Endothelial cell of umbilical vein (primary cell): ENCODE data around the gene FMN1. TPM values are rescaled to one million over a fixed set of nuclear protein-coding genes. Genes with fewer than 3 reads are reported as not detected.

ENCODE experiments used
- BruUV-seq: library from RNA; stranded (reverse); fragments of 400-500 nt; replicated peaks from 2 replicates; lab custom pipeline; 2021; lab: Mats Ljungman, UMichigan
- CTCF ChIA-PET: fragments of 300-600, 350-600 bp; sonication (Branson Sonifier 250); formaldehyde crosslinking; loops from one replicate; lab custom pipeline; 2021; ENCODE audit warnings: antibody characterized with exemption, inconsistent platforms; lab: Charles Lee
- POLR2A ChIA-PET: fragments of 300-600, 350-600 bp; sonication (Branson Sonifier 250); formaldehyde crosslinking; loops from one replicate; lab custom pipeline; 2021; ENCODE audit warnings: antibody characterized with exemption, inconsistent platforms; lab: Charles Lee
- DNase-seq: peaks from one replicate; pipeline ENCODE4 v3.0.0-alpha.2; 2011; ENCODE audit warnings: low read depth, low spot score
- FAIRE-seq: peaks from 2 replicates; lab custom pipeline; 2011; peaks lifted over from hg19 to GRCh38; lab: Jason Lieb, UNC
- H2AFZ ChIP-seq: 2 replicates; pipeline ENCODE4 v1.6.0; 2012; ENCODE audit warnings: low read depth, low read length, control low read depth, inconsistent platforms
- H3K27ac ChIP-seq: 2 replicates; pipeline ENCODE4 v1.5.1; 2011; ENCODE audit warnings: low read depth, mild to moderate bottlenecking, control low read depth, low read length, moderate library complexity; ENCODE audit not compliant: insufficient read depth
- H3K27me3 ChIP-seq, 2 experiments: 2 replicates each; pipeline versions ENCODE4 v1.6.0 to v1.6.1; 2011; ENCODE audit warnings: low read length in 2 of 2, mixed read lengths in 1 of 2; ENCODE audit not compliant: control insufficient read depth in 2 of 2, insufficient read depth in 2 of 2
- H3K36me3 ChIP-seq, 2 experiments: 2 replicates in 1 of 2; 3 replicates in 1 of 2; pipeline ENCODE4 v1.5.1; 2011; ENCODE audit warnings: low read length in 2 of 2, mild to moderate bottlenecking in 1 of 2, moderate library complexity in 1 of 2; ENCODE audit not compliant: control insufficient read depth in 2 of 2, insufficient read depth in 2 of 2; ENCODE audit errors: extremely low read depth in 1 of 2
- H3K4me1 ChIP-seq: 3 replicates; pipeline ENCODE4 v1.5.1; 2011; ENCODE audit warnings: mild to moderate bottlenecking, low read length; ENCODE audit not compliant: control insufficient read depth, insufficient read depth; ENCODE audit errors: extremely low read depth
- H3K4me2 ChIP-seq: 2 replicates; pipeline ENCODE4 v1.6.1; 2011; ENCODE audit warnings: low read length, control low read depth, mixed read lengths; ENCODE audit not compliant: insufficient read depth
- H3K4me3 ChIP-seq, 3 experiments: fragments of 200-600 bp in 1 of 3; sonication (generic), shearing (Covaris generic) in 1 of 3; replicated peaks in 1 of 3; 2 replicates each; pipeline ENCODE4 v1.5.1; 2011 to 2016; ENCODE audit warnings: control low read depth in 3 of 3, low read length in 3 of 3, mild to moderate bottlenecking in 2 of 3, inconsistent platforms in 1 of 3, low read depth in 1 of 3, moderate library complexity in 1 of 3; ENCODE audit not compliant: insufficient read depth in 1 of 3
- H3K79me2 ChIP-seq: 2 replicates; pipeline ENCODE4 v1.6.0; 2012; ENCODE audit warnings: low read length, inconsistent platforms; ENCODE audit not compliant: control insufficient read depth, insufficient read depth
- H3K9ac ChIP-seq: replicated peaks from 2 replicates; pipeline ENCODE3; 2011; ENCODE audit warnings: low read length, control low read depth; ENCODE audit not compliant: insufficient read depth; ENCODE audit errors: extremely low read depth
- H3K9me1 ChIP-seq: replicated peaks from 3 replicates; pipeline ENCODE4 v1.6.0; 2011; ENCODE audit warnings: mild to moderate bottlenecking, low read length; ENCODE audit not compliant: control insufficient read depth, insufficient read depth; ENCODE audit errors: extremely low read depth
- H3K9me3 ChIP-seq: replicated peaks from 2 replicates; pipeline ENCODE4 v1.5.1; 2012; ENCODE audit warnings: low read length, inconsistent platforms; ENCODE audit not compliant: control insufficient read depth, insufficient read depth
- H4K20me1 ChIP-seq: replicated peaks from 2 replicates; pipeline ENCODE3; 2011; ENCODE audit warnings: mild to moderate bottlenecking, low read length; ENCODE audit not compliant: control insufficient read depth, insufficient read depth; ENCODE audit errors: extremely low read depth
- CTCF ChIP-seq, 2 donors: IDR thresholded peaks; 1 replicate in 1 of 2; 2 replicates in 1 of 2; pipeline ENCODE4 v1.5.1; 2011; ENCODE audit warnings: low read length in 2 of 2, mild to moderate bottlenecking in 2 of 2, moderate library complexity in 2 of 2, control low read depth in 1 of 2, inconsistent platforms in 1 of 2, low read depth in 1 of 2; ENCODE audit not compliant: insufficient read depth in 1 of 2; ENCODE audit errors: extremely low read depth in 1 of 2
- EZH2 ChIP-seq: IDR thresholded peaks from 2 replicates; pipeline ENCODE4 v1.6.1; 2012; ENCODE audit warnings: borderline replicate concordance, low read depth, mild to moderate bottlenecking, moderate library complexity, low read length, inconsistent platforms; ENCODE audit not compliant: severe bottlenecking
- FOS ChIP-seq: IDR thresholded peaks from 2 replicates; pipeline ENCODE4 v1.6.1; 2011; ENCODE audit warnings: mild to moderate bottlenecking, low read length, moderate library complexity, borderline replicate concordance; ENCODE audit not compliant: insufficient read depth
- GATA2 ChIP-seq: IDR thresholded peaks from 2 replicates; pipeline ENCODE4 v1.7.0; 2011; ENCODE audit warnings: low read depth, mild to moderate bottlenecking, moderate library complexity, mixed read lengths, low read length; ENCODE audit not compliant: insufficient read length, insufficient read depth
- JUN ChIP-seq: IDR thresholded peaks from 2 replicates; pipeline ENCODE4 v1.6.1; 2011; ENCODE audit warnings: borderline replicate concordance, low read depth; ENCODE audit not compliant: insufficient read length, insufficient read depth
- MYC ChIP-seq: IDR thresholded peaks from one replicate; pipeline ENCODE4 v1.6.1; 2011; ENCODE audit warnings: mild to moderate bottlenecking, low read depth, low read length
- POLR2A ChIP-seq: IDR thresholded peaks from 2 replicates; pipeline ENCODE4 v1.6.1; 2012; ENCODE audit warnings: low read depth, mild to moderate bottlenecking, control low read depth, low read length
- POLR2AphosphoS5 ChIP-seq: IDR thresholded peaks from 2 replicates; pipeline ENCODE4 v1.6.1; 2012; ENCODE audit warnings: low read depth, mild to moderate bottlenecking, control low read depth, low read length, moderate library complexity; ENCODE audit not compliant: insufficient read depth
- dilution Hi-C: fragments of 300-500 bp; cut with MboI; formaldehyde crosslinking; loops from one replicate; pipeline ENCODE4 v1.15.0; 2019; ENCODE audit warnings: low sequenced_read_pairs; ENCODE audit not compliant: extremely low pct_ligation_motif_present
- intact Hi-C: fragments of 100-400 bp; cut with micrococcal nuclease; formaldehyde crosslinking; loops from one replicate; pipeline ENCODE4 v1.10.0; 2022
- polyA plus RNA-seq, 4 experiments: library from polyadenylated mRNA; depleted of rRNA in 3 of 4; stranded (reverse) in 3 of 4; unstranded in 1 of 4; fragments of >200 nt; gene quantifications; 2 replicates each; pipeline versions ENCODE4 v1.2.1 to v1.2.3, GENCODE V29; 2011 to 2012; ENCODE audit warnings: missing spikeins in 1 of 4
- total RNA-seq: library from RNA; stranded (reverse); gene quantifications from 2 replicates; pipeline ENCODE4 v1.2.3, GENCODE V29; 2021
- TF ChIP-seq, protein P1 (sequence below): IDR thresholded peaks from 2 replicates; pipeline ENCODE4 v1.6.1; 2011; ENCODE audit not compliant: insufficient read depth, insufficient read length

Gene FMN1
- total and polyA plus RNA-seq, 2 donors (not counting 3 experiments of a cell fraction or from before 2014, with no cell fraction given) = 0.01 to 0.29 TPM

- Histone ChIP-seq H2AFZ (peak overlapping the region; percentile 60), H3K27ac (no peak overlapping the region), H4K20me1 (no peaks in the 10 kb centered on the region), H3K9me3 (no peaks in the 10 kb centered on the region), H3K27me3 (no peaks in the 10 kb centered on the region), H3K9me1 (no peaks in the 10 kb centered on the region), H3K36me3 (no peaks in the 10 kb centered on the region), H3K4me2 (no peak overlapping the region), H3K4me1 (no peaks in the 10 kb centered on the region), H3K9ac (no peak overlapping the region), H3K79me2 (no peaks in the 10 kb centered on the region), H3K4me3 (no peak overlapping the region)
- FAIRE-seq = no peak
- CTCF ChIA-PET = interaction anchor here (0.8 to 1.7 kb wide), 7 partner anchors 9 to 207 kb away, joined by 3 to 5 read pairs (median 4); no protein-coding TSS in a partner anchor
- dilution Hi-C loops (no loop called here), intact Hi-C loops (loop anchor here (2.0 kb wide), 1 partner anchor 19 kb away; no protein-coding TSS in a partner anchor)
- no peak for DNase-seq
- no TSS peak for BruUV-seq
- no peak for TF ChIP-seq FOS
- TF ChIP-seq EZH2 = no peak
- no peak for TF ChIP-seq POLR2A
- TF ChIP-seq MYC = no peak
- TF ChIP-seq POLR2AphosphoS5 = no peak
- no peak for TF ChIP-seq CTCF (IDR thresholded peaks at IDR 0.05; ENCODE audit: extremely low read depth in 1 of 2, insufficient read depth in 1 of 2, low read depth in 1 of 2, low read length in 2 of 2)
- no peak for TF ChIP-seq GATA2
- no peak for TF ChIP-seq JUN
- TF ChIP-seq, protein P1, sequence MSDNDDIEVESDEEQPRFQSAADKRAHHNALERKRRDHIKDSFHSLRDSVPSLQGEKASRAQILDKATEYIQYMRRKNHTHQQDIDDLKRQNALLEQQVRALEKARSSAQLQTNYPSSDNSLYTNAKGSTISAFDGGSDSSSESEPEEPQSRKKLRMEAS = no peak
- POLR2A ChIA-PET = no interaction called here
Observed at GRCh38 chr15:32869776-32870175, 324.7 kb downstream of the FMN1 start.
